Uterus (tissue), 2 donors: Measurements from ENCODE around the gene ADCY3.

ENCODE experiments used
- POLR2A ChIP-seq, 2 donors: fragments of 450-650 bp; IDR thresholded peaks; one replicate each; pipeline ENCODE4 v1.6.1; 2016; ENCODE audit warnings: antibody characterized with exemption in 2 of 2, mild to moderate bottlenecking in 1 of 2, moderate library complexity in 1 of 2
- TF ChIP-seq, protein P1 (sequence below), 4 experiments: fragments of 200-600 bp in 2 of 4; fragments of 450-650 bp in 2 of 4; sonication (generic) in 2 of 4; IDR thresholded peaks; one replicate each; pipeline ENCODE4 v1.5.1; 2016 to 2019; ENCODE audit warnings: antibody characterized with exemption in 4 of 4, mild to moderate bottlenecking in 2 of 4, moderate library complexity in 1 of 4

- TF ChIP-seq POLR2A (IDR thresholded peaks at IDR 0.05) = no peak
- TF ChIP-seq, protein P1, sequence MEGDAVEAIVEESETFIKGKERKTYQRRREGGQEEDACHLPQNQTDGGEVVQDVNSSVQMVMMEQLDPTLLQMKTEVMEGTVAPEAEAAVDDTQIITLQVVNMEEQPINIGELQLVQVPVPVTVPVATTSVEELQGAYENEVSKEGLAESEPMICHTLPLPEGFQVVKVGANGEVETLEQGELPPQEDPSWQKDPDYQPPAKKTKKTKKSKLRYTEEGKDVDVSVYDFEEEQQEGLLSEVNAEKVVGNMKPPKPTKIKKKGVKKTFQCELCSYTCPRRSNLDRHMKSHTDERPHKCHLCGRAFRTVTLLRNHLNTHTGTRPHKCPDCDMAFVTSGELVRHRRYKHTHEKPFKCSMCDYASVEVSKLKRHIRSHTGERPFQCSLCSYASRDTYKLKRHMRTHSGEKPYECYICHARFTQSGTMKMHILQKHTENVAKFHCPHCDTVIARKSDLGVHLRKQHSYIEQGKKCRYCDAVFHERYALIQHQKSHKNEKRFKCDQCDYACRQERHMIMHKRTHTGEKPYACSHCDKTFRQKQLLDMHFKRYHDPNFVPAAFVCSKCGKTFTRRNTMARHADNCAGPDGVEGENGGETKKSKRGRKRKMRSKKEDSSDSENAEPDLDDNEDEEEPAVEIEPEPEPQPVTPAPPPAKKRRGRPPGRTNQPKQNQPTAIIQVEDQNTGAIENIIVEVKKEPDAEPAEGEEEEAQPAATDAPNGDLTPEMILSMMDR (IDR thresholded peaks at IDR 0.05) = no peak
These were observed 113.4 kb downstream of the ADCY3 start for GRCh38 chr2:24806661-24807036.
